ENCODE data around the gene ABCC4.

The ABCC4 gene

DNA sequence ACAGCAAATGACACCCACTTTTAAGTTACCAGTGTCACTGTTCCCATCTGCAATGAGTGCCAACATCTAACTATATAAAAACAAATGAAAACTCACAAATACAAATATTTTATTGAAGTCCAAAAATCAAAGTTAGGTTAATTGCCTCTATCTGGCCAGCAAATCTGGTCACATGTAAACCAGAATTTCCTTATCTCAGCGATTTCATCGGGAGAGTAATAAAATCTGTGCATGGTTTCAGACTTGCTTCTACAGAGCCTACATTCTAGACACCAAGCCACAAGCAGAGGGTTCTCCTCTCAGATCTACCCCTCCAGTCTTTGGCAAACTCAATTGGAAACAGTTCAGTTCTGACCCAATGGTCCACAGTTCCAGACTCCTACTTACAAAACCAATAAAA is 189.6 kb downstream of the ABCC4 start:
- DNase-seq, result no peak

DNA sequence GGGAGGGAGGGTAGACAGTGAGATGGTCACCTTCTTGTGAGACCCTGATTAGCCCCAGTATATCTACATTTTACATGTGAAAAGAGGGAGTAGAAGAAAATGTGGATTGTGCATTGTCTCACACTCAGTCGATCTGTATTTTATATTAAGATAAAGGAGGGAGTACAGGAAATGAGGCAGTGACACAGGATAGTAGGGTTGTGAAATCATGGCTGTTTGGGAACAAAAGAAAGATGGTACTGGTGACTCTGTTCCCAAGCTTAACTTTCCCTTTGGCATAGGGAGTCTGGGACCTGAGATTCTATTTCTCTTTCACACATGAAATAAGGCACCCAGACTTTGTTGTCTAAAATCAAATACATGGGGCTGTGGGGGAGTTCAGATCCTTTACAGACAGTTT is 194.7 kb downstream of the ABCC4 start:
- DNase-seq, result no peak

DNA sequence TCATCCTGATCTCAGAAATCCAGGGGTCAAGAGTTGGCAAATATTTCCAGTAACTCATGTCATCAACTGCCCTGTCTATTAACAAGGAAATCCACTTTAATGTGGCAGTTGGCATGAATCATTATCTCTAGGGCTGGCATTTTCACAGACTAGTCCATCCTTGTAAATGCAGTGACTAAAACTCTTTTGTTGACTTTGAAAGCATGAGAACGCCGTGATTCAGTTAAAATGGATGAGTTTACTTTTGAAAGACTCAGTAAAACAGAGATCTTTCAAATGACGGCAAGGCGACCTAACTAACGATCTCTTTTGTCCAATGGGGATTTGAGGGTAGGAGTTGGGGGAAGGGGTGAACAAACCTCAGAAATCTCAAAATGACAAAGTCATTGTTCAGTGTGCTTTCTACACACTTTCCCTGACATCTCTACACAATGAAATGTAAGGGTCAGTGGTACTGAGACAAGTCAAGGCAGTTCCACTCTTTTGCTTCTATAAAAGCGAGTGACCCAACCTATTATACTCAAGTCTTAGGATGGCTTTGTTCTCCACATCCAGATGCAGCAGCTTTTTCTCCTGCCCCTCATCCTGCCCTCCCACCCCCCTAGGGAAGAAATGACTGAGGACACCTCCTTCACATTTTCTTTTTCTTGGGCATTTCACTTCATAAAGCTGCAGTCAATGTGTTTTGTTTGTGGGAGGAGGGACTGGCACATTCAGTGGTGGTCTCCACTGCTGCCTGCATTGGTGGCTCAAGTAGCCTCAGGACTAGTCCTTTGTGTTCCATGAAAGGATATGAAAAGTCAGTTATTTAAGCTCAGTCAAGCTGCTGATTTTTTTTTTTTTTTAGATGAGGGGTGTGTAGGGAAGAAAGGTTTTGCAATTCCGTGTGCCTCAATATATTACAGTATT is 200.5 kb downstream of the ABCC4 start:
- DNase-seq, result no peak

DNA sequence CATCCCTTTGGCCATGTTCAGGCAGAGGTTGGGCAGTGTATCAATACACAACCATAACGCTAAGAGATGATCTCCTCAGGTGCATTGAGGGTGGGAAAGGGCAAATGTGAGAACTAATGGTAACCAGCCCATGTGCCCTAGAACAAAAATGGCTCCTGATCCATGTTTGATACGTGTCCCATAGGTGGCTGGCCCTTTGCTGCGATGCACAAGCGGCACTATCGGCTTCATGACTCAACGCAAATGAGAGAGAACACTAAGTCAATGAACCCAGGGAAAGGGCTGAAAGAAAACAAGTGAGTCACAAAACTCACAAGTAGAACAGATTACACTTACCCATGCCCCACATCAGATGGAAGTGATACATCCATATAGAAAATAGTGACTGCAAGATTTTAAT is 201.7 kb downstream of the ABCC4 start:
- DNase-seq, result no peak

DNA sequence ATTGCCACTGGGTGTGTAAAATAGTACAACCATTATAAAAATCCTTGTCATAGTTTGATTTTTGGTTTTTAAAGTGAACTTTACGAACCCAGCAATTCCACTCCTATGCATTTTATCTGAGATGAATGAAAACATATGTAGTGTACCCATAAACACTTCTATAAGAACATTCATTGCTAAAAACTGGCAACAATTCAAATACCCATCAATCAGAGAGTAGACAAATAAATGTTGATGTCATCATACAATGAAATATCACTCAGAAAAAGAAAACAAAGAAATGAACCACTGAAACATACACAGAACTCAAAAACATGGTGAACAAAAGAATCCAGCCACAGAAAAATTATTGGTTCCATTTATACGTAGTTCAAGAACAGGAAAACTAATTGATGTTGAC is 202.3 kb downstream of the ABCC4 start:
- DNase-seq, result no peak

DNA sequence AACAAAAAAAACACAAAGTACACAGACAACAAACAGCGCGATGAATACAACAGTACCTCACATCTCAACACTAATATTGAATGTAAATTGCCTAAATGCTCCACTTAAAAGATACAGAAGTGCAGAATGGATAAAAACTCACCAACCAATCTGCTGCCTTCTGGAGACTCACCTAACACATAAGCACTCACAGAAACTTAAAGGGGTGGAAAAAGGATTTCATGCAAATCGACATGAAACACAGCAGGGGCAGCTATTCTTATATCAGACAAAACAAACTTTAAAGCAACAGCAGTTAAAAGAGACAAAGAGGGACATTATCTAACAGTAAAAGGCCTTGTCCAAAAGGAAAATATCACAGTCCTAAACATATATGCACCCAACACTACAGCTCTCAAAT is 209.5 kb downstream of the ABCC4 start:
- no peak for DNase-seq

DNA sequence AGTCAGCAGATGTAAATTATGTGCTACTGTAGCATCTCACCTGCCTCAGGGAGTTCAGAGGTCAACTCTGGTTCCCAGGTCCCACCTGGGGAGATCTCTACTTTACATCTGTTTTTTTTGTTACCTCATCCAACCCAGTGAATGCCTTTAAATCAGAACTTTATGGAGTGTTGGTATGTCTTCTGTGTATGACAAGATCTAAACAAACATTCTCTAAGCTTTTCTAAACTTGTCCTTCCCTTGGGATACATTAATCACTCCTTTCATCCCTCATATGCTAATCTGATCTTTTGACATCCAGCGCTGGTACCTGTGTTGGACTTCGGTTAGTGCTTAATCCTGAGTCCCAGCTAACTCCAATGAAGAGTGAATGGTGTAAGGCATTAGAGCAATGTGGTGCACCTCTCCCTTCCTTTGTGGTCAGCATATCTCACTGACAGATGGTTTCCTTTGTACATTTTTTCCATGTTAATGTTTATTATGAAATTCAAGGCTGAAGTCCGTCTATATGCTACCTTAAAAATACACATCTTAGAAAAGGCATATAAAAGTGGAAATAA is 213.4 kb downstream of the ABCC4 start:
- no peak for DNase-seq

DNA sequence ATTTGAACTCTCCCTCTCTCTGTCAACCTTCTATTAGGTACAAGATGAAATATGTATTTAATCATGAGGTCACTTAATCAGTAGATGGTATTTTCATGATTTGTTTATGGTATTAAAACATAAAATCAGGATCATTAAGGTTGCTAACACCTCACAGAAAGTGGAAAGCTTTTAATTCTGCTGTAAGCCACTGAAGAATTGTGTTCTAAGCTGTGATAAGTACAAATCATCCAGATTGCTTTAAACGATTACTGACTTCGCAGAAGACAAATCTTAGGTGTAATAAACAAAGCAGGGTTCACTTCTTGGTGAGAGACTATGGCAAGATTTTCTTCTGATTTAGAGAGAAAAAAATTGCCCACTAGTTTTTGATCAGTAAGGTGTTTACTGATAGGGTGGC is 214.5 kb downstream of the ABCC4 start:
- DNase-seq, result no peak

DNA sequence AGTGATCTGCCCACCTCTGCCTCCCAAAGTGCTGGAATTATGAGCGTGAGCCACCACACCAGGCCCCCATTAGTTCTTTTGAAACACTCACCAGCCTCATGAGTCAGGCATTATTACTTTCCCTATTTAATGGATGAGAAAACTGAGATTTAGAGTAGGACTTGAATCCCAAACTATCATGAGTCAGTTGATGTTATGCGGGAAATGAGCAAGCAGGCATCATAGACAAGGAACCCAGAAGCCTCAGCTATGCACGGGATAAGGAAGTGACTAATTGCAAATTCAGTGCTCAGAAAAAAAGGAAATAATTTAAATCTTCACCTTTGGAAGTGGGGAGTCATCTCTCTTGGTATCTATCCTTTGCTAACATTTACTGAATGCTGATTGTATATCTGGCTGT is 217.5 kb downstream of the ABCC4 start:
- DNase-seq, result no peak

DNA sequence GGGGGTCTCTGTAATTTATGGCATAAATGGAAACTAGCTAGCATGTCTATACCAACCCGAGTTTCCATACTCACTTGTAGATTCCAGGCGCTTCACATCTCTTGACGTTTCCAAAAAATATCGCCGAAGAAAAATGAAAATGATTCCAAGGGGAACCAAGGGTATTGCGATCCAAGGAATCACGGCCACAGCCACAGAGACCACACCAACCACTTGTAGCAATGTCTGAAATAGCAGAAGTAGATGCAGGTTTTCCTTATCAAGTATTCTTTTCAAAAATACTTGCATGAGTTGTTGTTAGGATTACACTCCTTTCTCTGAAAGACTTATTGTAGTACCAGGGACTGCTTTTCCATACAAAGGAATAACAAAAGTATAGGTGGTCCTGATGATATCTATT is 218.2 kb downstream of the ABCC4 start:
- no peak for DNase-seq

DNA sequence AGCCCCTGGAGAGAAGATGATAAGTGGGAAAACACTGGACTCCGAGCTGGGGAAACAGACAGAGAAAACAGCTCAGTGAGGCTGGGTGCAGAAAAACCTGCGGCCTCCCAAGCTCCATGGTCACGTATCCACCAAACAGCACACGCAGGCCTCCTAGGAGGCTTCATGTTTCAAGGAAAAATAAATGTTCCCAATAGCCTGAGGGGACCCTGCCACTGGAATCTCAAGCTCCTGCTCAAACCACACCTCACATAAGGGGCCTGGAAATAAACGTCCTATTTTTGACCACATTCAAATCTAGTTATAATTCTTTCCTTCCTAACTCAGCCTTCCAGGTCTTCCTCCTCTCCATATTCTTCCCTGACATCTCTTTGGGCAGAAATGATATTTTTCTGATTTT is 225.7 kb downstream of the ABCC4 start:
- DNase-seq, result no peak

DNA sequence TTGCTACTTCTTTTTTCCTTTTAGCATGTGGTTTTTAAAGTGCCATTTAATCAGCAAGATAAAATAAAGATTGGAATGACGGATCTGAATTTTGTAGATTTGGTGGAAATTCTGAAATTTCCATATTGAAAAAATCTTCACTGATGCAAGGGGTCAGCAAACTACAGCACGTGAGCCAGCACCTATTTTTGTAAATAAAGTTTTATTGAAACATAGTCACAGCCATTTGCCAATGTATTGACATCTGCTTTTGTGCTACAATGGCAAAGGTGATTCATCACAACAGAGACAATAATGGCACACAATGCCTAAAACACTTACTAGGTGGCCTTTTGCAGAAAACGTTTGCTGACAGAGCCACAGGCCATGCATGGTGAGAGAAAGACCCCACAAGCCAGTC is 226.4 kb downstream of the ABCC4 start:
- DNase-seq, result no peak

DNA sequence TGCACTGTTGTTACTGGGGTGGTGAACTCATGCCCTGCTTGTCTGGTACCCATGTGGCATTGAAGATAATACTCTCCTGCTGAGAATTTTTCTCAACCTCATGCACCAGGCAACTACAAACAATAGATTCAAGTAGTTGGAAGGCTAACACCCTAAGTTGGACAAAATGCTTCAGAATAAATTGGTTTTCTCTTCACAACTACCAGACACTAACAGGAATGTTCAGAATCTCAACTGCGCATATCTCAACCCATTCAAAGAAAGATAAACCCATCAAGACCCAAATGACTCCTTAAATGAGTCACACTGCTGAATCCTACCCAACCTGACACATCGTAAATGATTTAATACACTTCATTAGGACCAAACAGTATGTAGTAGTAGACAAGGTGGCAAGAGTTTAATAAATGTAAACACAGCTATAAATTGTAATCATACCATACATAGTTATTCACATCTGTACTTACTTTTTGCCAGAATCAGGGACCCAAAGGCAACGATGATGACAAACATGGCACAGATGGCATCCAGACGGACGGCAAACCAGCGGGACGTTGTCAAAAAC is 227.4 kb downstream of the ABCC4 start:
- no peak for DNase-seq

DNA sequence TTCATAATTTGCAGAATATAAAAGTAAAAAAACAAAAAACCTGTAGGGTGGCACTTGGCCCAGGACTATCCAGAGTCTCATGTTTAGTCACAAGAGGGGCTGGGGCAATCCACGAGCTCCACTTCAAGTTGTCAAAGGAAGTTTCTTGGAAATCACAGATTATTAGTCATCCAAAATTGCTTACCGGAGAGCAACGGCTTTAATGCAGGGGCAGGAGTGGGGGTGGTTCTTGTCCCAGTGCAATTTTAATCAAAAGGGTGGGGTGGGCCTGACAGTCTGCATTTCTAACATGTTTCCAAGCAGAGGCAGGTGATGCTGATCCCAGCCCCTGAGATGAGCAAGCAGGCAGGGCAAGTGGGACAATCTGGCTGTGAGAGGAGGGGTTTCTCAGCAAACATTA is 233.9 kb downstream of the ABCC4 start:
- DNase-seq, result no peak

DNA sequence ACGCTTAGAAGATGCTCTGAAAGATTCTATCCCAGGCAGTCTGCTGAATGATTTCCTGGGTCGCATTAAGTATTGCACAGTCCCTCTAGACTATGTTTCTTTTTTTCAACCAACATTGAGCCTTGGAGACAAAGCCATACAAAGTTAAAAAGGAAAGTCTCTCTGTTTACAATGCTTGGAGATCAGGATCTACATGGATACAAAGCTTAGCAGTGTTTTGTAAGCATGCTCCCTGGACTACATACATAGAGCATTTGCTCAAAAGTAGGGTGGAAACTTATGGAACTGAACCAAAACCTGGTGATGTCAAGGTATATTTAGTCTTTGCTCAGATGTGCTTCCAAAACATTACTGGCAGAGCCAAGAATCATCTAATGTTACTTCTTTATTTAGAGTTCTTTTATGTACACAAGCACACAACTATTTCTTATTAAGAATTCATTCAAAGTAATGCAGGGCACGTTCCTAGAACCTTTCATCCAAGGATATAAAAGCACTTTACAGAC is 241.2 kb downstream of the ABCC4 start:
- DNase-seq, result no peak

DNA sequence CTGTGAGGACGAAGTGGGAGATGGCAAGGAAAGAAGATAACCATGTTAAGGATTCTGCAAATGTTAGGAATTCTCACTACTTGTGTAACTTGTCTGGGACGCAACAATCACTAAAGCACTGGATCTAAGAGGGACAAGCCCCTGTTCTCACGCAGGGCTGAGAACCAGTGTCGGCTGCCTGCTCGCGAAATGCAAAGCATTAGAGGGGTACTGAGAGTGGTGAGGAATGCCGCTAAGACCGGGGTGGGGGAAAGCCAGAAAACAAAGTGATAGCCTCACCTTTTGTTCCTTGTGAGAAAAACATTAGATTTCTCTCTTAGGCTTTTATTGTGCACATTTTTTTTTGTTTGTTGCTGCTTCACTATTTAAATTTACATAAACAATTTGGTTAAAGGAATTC is 241.9 kb downstream of the ABCC4 start:
- DNase-seq, result no peak

DNA sequence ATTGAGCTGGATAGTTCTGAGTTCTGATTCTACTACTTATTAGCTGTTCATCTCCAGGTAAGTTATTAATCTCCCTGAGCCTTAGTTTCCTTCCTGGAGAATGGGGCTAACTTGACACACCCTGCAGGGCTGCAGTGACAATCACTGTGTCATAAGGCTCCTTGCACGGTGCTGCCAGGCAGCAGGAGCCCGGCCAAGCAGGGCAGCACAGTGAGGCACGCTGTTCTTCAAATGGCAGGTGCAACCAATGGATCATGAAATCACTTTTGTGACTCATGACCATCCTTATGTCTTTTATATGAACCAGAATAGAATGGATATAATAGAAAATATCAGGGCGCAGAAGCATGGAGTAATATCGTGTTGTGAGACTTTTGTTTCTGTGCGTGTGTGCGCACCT is 242.6 kb downstream of the ABCC4 start:
- no peak for DNase-seq

DNA sequence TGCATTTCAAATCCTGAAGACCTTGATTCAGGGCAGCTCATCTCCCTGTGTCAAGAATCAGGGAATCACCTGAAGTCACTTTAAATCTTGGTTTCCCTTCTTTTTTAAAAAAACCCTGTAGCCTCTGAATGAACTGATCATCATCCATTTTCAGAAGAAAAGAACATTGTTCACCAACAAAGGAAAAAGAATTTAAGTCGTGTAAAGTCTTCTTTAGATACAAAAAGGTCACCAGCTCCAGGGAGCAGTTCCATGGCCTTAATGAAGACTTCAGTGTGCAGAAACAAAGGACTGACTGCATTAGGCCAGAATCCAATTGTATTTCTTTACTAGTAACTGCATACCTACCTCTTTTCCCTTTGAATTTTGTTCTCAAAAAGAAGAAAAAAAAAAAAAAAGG is 245.0 kb downstream of the ABCC4 start:
- DNase-seq, result no peak

DNA sequence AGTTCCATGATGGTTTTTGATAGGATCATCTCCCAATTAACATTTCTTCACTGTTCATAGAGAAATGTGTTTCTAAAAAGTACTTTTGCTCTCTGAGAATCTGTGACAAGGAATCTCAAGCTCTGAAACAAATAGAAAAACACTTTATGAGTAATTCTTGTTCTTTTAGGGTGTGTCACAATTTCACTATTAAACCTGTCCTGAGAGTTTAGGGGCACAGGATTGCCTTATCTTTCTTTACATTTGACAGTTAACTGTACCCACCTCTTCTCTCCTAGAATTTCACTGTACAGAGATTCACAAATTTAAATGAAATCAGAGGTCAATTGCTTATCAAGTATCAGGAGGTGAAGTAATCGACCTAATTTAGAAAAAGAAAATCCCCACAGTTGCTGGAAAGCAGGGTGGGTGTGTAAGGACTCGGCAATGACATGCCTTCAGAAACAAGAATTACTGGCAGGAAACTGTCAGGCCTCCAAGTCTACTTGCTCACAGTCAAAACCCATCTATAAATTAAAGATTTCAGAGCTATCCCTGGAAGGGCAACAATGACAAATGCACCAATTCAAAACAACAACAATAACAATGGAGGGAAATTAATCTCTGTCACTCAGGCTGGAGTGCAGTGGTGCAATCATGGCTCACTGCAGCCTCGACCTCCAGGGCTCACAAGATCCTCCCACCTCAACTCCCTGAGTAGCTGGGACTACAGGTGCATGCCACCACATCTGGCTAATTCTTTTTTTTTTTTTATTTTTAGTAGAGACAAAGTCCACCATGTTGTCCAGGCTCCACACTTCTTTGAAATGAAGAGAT is 250.2 kb downstream of the ABCC4 start:
- no peak for DNase-seq

DNA sequence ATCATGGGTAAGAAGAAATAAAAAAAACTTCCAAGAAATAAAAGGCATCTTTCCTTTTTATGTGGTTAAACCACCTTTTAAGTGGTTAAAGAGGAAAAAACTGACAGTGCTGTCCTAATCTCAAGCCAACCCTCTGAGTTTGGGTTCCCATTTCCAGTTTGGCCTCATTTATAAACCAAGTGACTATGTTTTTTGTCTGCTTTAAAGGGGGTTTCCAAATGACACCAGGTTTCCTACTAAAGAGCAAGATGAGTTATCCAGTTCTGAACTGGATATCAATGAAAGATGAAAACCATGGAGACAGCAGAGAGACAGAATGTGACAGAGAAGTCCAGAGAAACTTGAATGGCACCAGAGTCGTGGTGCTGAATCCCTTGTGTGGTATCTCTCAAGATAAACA is 251.5 kb downstream of the ABCC4 start:
- no peak for DNase-seq

DNA sequence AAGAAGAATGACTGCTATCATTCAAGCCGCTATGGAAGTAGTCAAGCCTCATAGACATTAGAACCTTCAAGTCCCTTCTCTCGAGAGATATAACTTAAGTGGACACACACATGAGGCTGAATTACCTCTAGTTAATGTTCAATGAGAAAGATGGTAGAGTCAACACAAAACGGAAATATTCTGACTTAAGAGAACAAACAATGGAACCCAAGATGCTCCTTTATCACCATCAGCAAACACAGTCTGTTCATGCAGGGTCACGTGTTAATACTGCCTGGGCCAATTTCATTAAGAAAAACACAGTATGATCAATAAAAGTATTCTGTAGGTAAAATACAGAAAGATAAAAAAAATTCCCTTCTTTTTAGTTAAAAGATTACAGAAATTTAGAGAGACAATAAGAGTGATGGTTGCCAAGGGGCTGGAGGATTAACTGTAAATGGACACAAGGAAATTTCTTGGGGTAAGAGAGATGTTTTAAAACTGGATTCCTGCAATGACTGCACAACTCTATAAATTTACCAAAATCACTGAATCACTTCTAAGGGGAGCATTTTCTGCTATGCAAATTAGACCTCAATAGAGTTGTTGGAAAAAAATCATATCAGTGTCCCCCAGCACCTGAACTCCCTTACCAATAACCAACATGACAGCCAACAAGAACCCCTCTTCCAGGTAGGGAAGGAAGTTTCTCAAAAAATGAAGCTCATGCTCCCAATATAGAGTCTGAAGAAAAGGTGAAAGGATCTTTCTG is 256.6 kb downstream of the ABCC4 start:
- DNase-seq, result no peak

DNA sequence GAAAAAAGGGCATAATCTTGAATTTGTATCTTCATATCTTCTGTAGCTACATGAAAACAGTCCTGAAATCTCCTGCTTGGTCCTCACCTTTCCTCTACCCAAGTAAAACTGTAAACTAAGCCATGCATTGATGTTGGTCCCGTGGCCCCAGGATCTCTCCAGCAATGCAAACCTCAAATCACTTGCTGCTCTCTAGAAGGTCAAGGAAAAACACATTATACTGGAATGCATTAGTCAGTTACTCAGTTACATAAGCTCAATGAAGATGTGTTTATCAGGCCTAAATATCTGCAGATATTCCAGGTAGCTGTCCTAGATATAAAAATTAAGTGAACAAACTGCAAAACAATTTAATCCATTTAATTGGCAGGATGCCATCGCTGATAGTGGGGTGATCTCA is 261.8 kb downstream of the ABCC4 start:
- no peak for DNase-seq

DNA sequence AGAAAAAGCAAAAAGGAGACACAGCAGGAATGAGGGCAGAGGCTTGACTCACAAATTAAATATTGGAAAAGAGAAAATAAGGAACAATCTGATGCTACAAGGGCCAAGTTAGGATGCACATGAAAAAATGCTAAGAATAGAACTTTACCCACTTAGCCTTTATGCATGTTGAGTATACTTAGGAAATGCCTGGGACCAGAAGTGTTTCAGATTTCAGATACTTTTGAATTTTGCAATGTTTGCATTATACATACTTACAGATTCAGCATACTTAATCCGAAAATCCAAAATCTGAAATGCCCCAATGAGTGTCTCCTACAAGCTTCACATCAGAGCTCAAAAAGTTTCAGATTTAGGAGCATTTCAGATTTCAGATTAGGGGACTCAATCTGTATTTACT is 262.3 kb downstream of the ABCC4 start:
- no peak for DNase-seq
